K562 (cell line): ENCODE data around the gene ANK3. TPM values are rescaled to one million over a fixed set of nuclear protein-coding genes. Genes with fewer than 3 reads are reported as not detected.

Experiments
- ATAC-seq: fragments of 200-7000 bp; cut with Tn5 transposase; 3 replicates; pipeline ENCODE4 v1.9.1; 2020; ENCODE audit warnings: moderate library complexity
- BruUV-seq: library from RNA; stranded (reverse); fragments of 400-500 nt; replicated peaks from 2 replicates; lab custom pipeline; 2021; lab: Mats Ljungman, UMichigan
- CTCF ChIA-PET: fragments of 300-600 bp; formaldehyde crosslinking; extraction: SDS; loops from one replicate; lab custom pipeline; 2021; ENCODE audit warnings: low intra/inter-chr PET ratio; lab: Yijun Ruan, JAX
- POLR2A ChIA-PET: fragments of 300-600, 350-650 bp; sonication (Branson Sonifier 250); formaldehyde crosslinking; extraction: SDS; loops from one replicate; lab custom pipeline; 2021; ENCODE audit warnings: antibody characterized with exemption, inconsistent platforms; lab: Yijun Ruan, JAX
- DNase-seq, 4 experiments: peaks; one replicate each; pipeline versions ENCODE4 v3.0.0 to v3.0.0-alpha.2; 2011 to 2018; ENCODE audit warnings: low spot score in 3 of 4, mixed read lengths in 3 of 4; ENCODE audit errors: extremely low read depth in 1 of 4
- FAIRE-seq: peaks from 2 replicates; lab custom pipeline; 2011; peaks lifted over from hg19 to GRCh38; lab: Jason Lieb, UNC
- H2AFZ ChIP-seq: 2 replicates; pipeline ENCODE4 v1.6.0; 2011; ENCODE audit warnings: low read depth, low read length, control low read depth, inconsistent platforms
- H3K27ac ChIP-seq: fragments of 200-600 bp; 3 replicates; pipeline ENCODE4 v1.8.0; 2011; ENCODE audit warnings: low read depth, mild to moderate bottlenecking, control low read depth, inconsistent platforms, low read length, moderate library complexity, mixed read lengths; ENCODE audit errors: extremely low read depth
- H3K27me3 ChIP-seq, 2 experiments: fragments of 300-600 bp in 1 of 2; 2 replicates in 1 of 2; 3 replicates in 1 of 2; pipeline versions ENCODE4 v1.6.0 to v1.8.0; 2011; ENCODE audit warnings: inconsistent platforms in 2 of 2, low read length in 2 of 2, mild to moderate bottlenecking in 1 of 2, mixed read lengths in 1 of 2, moderate library complexity in 1 of 2; ENCODE audit not compliant: control insufficient read depth in 2 of 2, insufficient read depth in 2 of 2
- H3K36me3 ChIP-seq: fragments of 300-600 bp; 3 replicates; pipeline ENCODE4 v1.8.0; 2011; ENCODE audit warnings: mild to moderate bottlenecking, low read length, inconsistent platforms; ENCODE audit not compliant: control insufficient read depth, insufficient read depth
- H3K4me1 ChIP-seq, 2 experiments: fragments of 200-600 bp in 1 of 2; replicated peaks in 1 of 2; 2 replicates in 1 of 2; 3 replicates in 1 of 2; pipeline versions ENCODE4 v1.5.1 to v1.8.0; 2011; ENCODE audit warnings: inconsistent platforms in 2 of 2, low read length in 2 of 2, mild to moderate bottlenecking in 1 of 2, mixed read lengths in 1 of 2, moderate library complexity in 1 of 2; ENCODE audit not compliant: control insufficient read depth in 2 of 2, insufficient read depth in 2 of 2
- H3K4me2 ChIP-seq: 2 replicates; pipeline ENCODE4 v1.6.1; 2011; ENCODE audit warnings: low read length, control low read depth, inconsistent platforms, mixed read lengths; ENCODE audit not compliant: insufficient read depth
- H3K4me3 ChIP-seq: fragments of 200-600 bp; sonication (generic), shearing (Covaris generic); 2 replicates; pipeline ENCODE4 v1.5.1; 2016; ENCODE audit warnings: control low read depth, inconsistent platforms
- H3K79me2 ChIP-seq: fragments of 200-600 bp; 3 replicates; pipeline ENCODE4 v1.8.0; 2011; ENCODE audit warnings: low read length, inconsistent platforms; ENCODE audit not compliant: control insufficient read depth, insufficient read depth
- H3K9ac ChIP-seq, 2 experiments: 2 replicates each; pipeline versions ENCODE4 v1.6.0 to v1.6.1; 2011; ENCODE audit warnings: low read depth in 2 of 2, low read length in 2 of 2, control low read depth in 1 of 2, inconsistent platforms in 1 of 2, mild to moderate bottlenecking in 1 of 2, mixed read lengths in 1 of 2; ENCODE audit not compliant: insufficient read depth in 1 of 2
- H3K9me1 ChIP-seq: one replicate; pipeline ENCODE4 v1.6.0; 2011; ENCODE audit warnings: inconsistent platforms, mild to moderate bottlenecking, low read length, moderate library complexity; ENCODE audit not compliant: control insufficient read depth, insufficient read depth
- H3K9me3 ChIP-seq: replicated peaks from 2 replicates; pipeline ENCODE4 v1.5.1; 2011; ENCODE audit warnings: low read depth, low read length, inconsistent platforms; ENCODE audit not compliant: control insufficient read depth, insufficient read depth
- H4K20me1 ChIP-seq: replicated peaks from 2 replicates; pipeline ENCODE4 v1.6.1; 2011; ENCODE audit warnings: low read length, inconsistent platforms, mixed read lengths; ENCODE audit not compliant: control insufficient read depth, insufficient read depth
- ZBTB11 ChIP-seq, 3 experiments: fragments of 200-800 bp in 1 of 3; fragments of 250-450 bp in 1 of 3; fragments of 450-650 bp in 1 of 3; sonication (Bioruptor Pico) in 1 of 3; sonication (Bioruptor generic) in 1 of 3; formaldehyde crosslinking in 1 of 3; IDR thresholded peaks; 2 replicates each; pipeline versions ENCODE4 v1.6.1 to v1.8.0; 2016 to 2022; ENCODE audit warnings: mild to moderate bottlenecking in 2 of 3, missing genetic modification characterization in 2 of 3, missing compliant biosample characterization in 1 of 3, moderate library complexity in 1 of 3
- ZNF780A ChIP-seq: fragments of 250-450 bp; sonication (Bioruptor Pico); IDR thresholded peaks from 2 replicates; pipeline ENCODE4 v1.5.0; 2021; ENCODE audit warnings: mild to moderate bottlenecking
- WGBS: fragments of 100-300 bp; shearing (Covaris generic); methylation state at CpG from one replicate; pipeline ENCODE4 v1.1.6; 2016; ENCODE audit warnings: low coverage, mixed read lengths; ENCODE audit not compliant: insufficient coverage; ENCODE audit errors: missing lambda C conversion rate; 5-methylcytosine and 5-hydroxymethylcytosine counted together
- in situ Hi-C: fragments of 300-500 bp; cut with MboI; formaldehyde crosslinking; loops from 4 replicates; pipeline ENCODE4 v1.15.0; 2018; ENCODE audit warnings: inconsistent platforms, mixed read lengths
- intact Hi-C: fragments of 100-400 bp; cut with micrococcal nuclease; formaldehyde crosslinking; loops from 2 replicates; pipeline ENCODE4 v1.14.2; 2022
- polyA plus RNA-seq, 8 experiments: library from polyadenylated mRNA; depleted of rRNA in 4 of 8; stranded (reverse) in 5 of 8; unstranded in 3 of 8; fragments of >200 nt; fragmentation: Nextera tagmentation in 2 of 8; fragmentation: Illumina TruSeq in 1 of 8; extraction: Ambion mirVana in 2 of 8; extraction: Trizol in 1 of 8; gene quantifications; 2 replicates each; pipeline versions ENCODE4 v1.2.1 to v1.2.3, GENCODE V29; 2011 to 2014; ENCODE audit warnings: inconsistent platforms in 1 of 8, missing spikeins in 1 of 8
- total RNA-seq, 7 experiments: library from RNA; depleted of rRNA in 6 of 7; stranded (reverse); fragments of >200 nt in 6 of 7; fragmentation: Illumina TruSeq in 2 of 7; extraction: Trizol in 2 of 7; gene quantifications; 2 replicates each; pipeline versions ENCODE4 v1.2.1 to v1.2.3, GENCODE V29; 2011 to 2021; ENCODE audit warnings: low replicate concordance in 1 of 7

ANK3 gene
- total and polyA plus RNA-seq, 9 of the 15 experiments (the other 6 are each of a cell fraction or from before 2014, with no cell fraction given) = 10.0 to 32.3 (median 17.9) TPM

GRCh38 chr10:60414111-60414510 is 24.4 kb upstream of the ANK3 start:
- Histone ChIP-seq H3K9me3 (no peaks in the 10 kb centered on the region), H4K20me1 (no peaks in the 10 kb centered on the region), H3K4me3 (no peak overlapping the region), H3K36me3 (no peaks in the 10 kb centered on the region), H3K4me1 (no peaks in the 10 kb centered on the region), H3K9me1 (no peaks in the 10 kb centered on the region), H3K27ac (no peak overlapping the region), H3K27me3 (0 out of 5 replicates have a peak, but pooled peaks cover 0 to 3% of the 10 kb centered on the region in 2 experiments), H3K79me2 (no peaks in the 10 kb centered on the region), H3K9ac (no peak overlapping the region), H3K4me2 (no peak overlapping the region), H2AFZ (no peak overlapping the region)
- FAIRE-seq (no peak), DNase-seq (no peak), ATAC-seq (no peak)
- in situ Hi-C loops (no loop called here), intact Hi-C loops (no loop called here)
- ChIA-PET POLR2A (interaction anchor here (0.6 to 1.6 kb wide), 4 partner anchors 9 to 183 kb away, joined by 3 read pairs; no protein-coding TSS in a partner anchor), CTCF (no interaction called here)
- BruUV-seq = no TSS peak
- no peak for TF ChIP-seq ZNF780A
- TF ChIP-seq ZBTB11 (CRISPR knock-in tag; IDR thresholded peaks at IDR 0.05) = no peak
- 19% methylated on average over 2 of the region's 2 CpGs for WGBS
